PFSK-1 (cell line): ENCODE results near the gene IDUA.

ENCODE experiments used
- FOXP2 ChIP-seq: optimal IDR thresholded peaks from 2 replicates; pipeline ENCODE3; 2011; ENCODE audit warnings: borderline replicate concordance, control low read depth, inconsistent platforms; ENCODE audit not compliant: insufficient read depth; ENCODE audit errors: extremely low read length, extremely low read depth
- POLR2AphosphoS5 ChIP-seq: IDR thresholded peaks from 2 replicates; pipeline ENCODE4 v1.6.1; 2012; ENCODE audit warnings: low read depth, mild to moderate bottlenecking, control low read depth, low read length, moderate library complexity
- SIN3A ChIP-seq: IDR thresholded peaks from 2 replicates; pipeline ENCODE4 v1.6.1; 2012; ENCODE audit warnings: mild to moderate bottlenecking, low read length, moderate library complexity, borderline replicate concordance; ENCODE audit not compliant: insufficient read depth
- TAF1 ChIP-seq: IDR thresholded peaks from 2 replicates; pipeline ENCODE4 v1.6.1; 2012; ENCODE audit warnings: low read length, control low read depth, borderline replicate concordance; ENCODE audit not compliant: insufficient read depth
- TF ChIP-seq, protein P1 (sequence below), 2 experiments: IDR thresholded peaks; 2 replicates each; pipeline versions ENCODE4 v1.6.1 to v1.8.0; 2011 to 2012; ENCODE audit warnings: low read depth in 2 of 2, low read length in 2 of 2, control low read depth in 1 of 2, inconsistent platforms in 1 of 2, mild to moderate bottlenecking in 1 of 2, moderate library complexity in 1 of 2; ENCODE audit not compliant: insufficient read depth in 1 of 2

The IDUA gene

GRCh38 chr4:1002131-1002630, 15.3 kb downstream of the IDUA start:
- no peak for TF ChIP-seq SIN3A
- TF ChIP-seq TAF1: no peak

DNA sequence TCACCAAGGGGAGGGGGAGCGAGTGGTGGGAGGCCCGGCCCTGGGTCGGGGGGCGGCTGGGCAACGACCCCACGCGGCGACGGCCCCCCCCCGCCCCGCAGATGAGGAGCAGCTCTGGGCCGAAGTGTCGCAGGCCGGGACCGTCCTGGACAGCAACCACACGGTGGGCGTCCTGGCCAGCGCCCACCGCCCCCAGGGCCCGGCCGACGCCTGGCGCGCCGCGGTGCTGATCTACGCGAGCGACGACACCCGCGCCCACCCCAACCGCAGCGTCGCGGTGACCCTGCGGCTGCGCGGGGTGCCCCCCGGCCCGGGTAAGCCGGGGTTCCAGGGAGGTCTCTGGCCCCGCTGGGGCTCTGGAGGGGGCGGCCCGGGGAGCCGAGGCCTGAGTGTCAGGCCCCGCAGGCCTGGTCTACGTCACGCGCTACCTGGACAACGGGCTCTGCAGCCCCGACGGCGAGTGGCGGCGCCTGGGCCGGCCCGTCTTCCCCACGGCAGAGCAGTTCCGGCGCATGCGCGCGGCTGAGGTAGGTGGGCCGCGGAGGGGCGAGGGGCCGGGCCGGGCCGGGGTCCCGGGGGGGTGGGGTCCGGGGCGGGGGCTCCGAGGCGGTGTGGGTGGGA, 15.9 kb downstream of the IDUA start:
- TF ChIP-seq POLR2AphosphoS5 (no peak), SIN3A (no peak)

GRCh38 chr4:1003271-1004070, 16.6 kb downstream of the IDUA start:
- TF ChIP-seq TAF1: no peak
- no peak for TF ChIP-seq POLR2AphosphoS5
- no peak for TF ChIP-seq FOXP2
- no peak for TF ChIP-seq SIN3A
- TF ChIP-seq, protein P1, sequence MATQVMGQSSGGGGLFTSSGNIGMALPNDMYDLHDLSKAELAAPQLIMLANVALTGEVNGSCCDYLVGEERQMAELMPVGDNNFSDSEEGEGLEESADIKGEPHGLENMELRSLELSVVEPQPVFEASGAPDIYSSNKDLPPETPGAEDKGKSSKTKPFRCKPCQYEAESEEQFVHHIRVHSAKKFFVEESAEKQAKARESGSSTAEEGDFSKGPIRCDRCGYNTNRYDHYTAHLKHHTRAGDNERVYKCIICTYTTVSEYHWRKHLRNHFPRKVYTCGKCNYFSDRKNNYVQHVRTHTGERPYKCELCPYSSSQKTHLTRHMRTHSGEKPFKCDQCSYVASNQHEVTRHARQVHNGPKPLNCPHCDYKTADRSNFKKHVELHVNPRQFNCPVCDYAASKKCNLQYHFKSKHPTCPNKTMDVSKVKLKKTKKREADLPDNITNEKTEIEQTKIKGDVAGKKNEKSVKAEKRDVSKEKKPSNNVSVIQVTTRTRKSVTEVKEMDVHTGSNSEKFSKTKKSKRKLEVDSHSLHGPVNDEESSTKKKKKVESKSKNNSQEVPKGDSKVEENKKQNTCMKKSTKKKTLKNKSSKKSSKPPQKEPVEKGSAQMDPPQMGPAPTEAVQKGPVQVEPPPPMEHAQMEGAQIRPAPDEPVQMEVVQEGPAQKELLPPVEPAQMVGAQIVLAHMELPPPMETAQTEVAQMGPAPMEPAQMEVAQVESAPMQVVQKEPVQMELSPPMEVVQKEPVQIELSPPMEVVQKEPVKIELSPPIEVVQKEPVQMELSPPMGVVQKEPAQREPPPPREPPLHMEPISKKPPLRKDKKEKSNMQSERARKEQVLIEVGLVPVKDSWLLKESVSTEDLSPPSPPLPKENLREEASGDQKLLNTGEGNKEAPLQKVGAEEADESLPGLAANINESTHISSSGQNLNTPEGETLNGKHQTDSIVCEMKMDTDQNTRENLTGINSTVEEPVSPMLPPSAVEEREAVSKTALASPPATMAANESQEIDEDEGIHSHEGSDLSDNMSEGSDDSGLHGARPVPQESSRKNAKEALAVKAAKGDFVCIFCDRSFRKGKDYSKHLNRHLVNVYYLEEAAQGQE (IDR thresholded peaks at IDR 0.05; ENCODE audit: insufficient read depth in 1 of 2, low read depth in 2 of 2, low read length in 2 of 2): no peak

DNA sequence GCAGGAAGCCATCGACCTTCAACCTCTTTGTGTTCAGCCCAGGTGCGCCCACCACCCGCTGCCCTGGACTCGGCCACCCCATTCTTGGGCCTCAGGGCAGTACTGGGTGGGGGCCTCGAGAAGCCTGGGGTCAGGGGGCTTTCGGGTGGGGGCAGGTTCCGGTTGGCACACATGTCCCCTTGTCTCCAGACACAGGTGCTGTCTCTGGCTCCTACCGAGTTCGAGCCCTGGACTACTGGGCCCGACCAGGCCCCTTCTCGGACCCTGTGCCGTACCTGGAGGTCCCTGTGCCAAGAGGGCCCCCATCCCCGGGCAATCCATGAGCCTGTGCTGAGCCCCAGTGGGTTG, 17.2 kb downstream of the IDUA start:
- TF ChIP-seq POLR2AphosphoS5 (no peak), SIN3A (no peak), TAF1 (no peak), FOXP2 (no peak)
- TF ChIP-seq, protein P1 (IDR thresholded peaks at IDR 0.05; ENCODE audit: insufficient read depth in 1 of 2, low read depth in 2 of 2, low read length in 2 of 2): no peak

GRCh38 chr4:1004557-1005485, 18.0 kb downstream of the IDUA start:
- TF ChIP-seq FOXP2 (no peak), POLR2AphosphoS5 (no peak), TAF1 (no peak), SIN3A (no peak)
- TF ChIP-seq, protein P1 (IDR thresholded peaks at IDR 0.05; ENCODE audit: insufficient read depth in 1 of 2, low read depth in 2 of 2, low read length in 2 of 2): no peak
